Prostate gland (tissue), 2 donors: Measurements from ENCODE around the gene DOP1A.

ENCODE experiments used
- POLR2A ChIP-seq: fragments of 450-650 bp; IDR thresholded peaks from one replicate; pipeline ENCODE4 v1.6.1; 2016; ENCODE audit warnings: antibody characterized with exemption, mild to moderate bottlenecking
- POLR2AphosphoS5 ChIP-seq: sonication (generic); formaldehyde crosslinking; IDR thresholded peaks from one replicate; pipeline ENCODE4 v1.6.1; 2017; ENCODE audit warnings: antibody characterized with exemption
- TF ChIP-seq, protein P1 (sequence below), 4 experiments: fragments of 200-600 bp in 2 of 4; fragments of 450-650 bp in 2 of 4; sonication (generic) in 2 of 4; IDR thresholded peaks; 1 replicate in 3 of 4; 2 replicates in 1 of 4; pipeline ENCODE4 v1.5.1; 2016 to 2019; ENCODE audit warnings: antibody characterized with exemption in 4 of 4, mild to moderate bottlenecking in 2 of 4, moderate library complexity in 2 of 4

- TF ChIP-seq, protein P1, sequence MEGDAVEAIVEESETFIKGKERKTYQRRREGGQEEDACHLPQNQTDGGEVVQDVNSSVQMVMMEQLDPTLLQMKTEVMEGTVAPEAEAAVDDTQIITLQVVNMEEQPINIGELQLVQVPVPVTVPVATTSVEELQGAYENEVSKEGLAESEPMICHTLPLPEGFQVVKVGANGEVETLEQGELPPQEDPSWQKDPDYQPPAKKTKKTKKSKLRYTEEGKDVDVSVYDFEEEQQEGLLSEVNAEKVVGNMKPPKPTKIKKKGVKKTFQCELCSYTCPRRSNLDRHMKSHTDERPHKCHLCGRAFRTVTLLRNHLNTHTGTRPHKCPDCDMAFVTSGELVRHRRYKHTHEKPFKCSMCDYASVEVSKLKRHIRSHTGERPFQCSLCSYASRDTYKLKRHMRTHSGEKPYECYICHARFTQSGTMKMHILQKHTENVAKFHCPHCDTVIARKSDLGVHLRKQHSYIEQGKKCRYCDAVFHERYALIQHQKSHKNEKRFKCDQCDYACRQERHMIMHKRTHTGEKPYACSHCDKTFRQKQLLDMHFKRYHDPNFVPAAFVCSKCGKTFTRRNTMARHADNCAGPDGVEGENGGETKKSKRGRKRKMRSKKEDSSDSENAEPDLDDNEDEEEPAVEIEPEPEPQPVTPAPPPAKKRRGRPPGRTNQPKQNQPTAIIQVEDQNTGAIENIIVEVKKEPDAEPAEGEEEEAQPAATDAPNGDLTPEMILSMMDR (IDR thresholded peaks at IDR 0.05) = no peak
- TF ChIP-seq POLR2A (no peak), POLR2AphosphoS5 (no peak)
Observed at GRCh38 chr6:83086751-83087150, 19.3 kb downstream of the DOP1A start.
